ENCODE results near the gene KRT16. TPM values are rescaled to one million over a fixed set of nuclear protein-coding genes. Genes with fewer than 3 reads are reported as not detected.
"Not testable (repeated sequence)": the region's sequence is repeated elsewhere in the genome, so short reads cannot be mapped to it uniquely, and the experiment has no call there.

KRT16 gene
- 31.9 TPM for total RNA-seq

GRCh38 chr17:41612376-41613160, at the start of gene KRT16:
KRT16 (minus strand) TSS chr17:41612767; CDS start chr17:41612688, 79 bp downstream.
- intact Hi-C loops (cut with DNase I); H3K4me3 ChIP-seq; H3K9me3 ChIP-seq; H3K36me3 ChIP-seq; H3K4me1 ChIP-seq; H3K27me3 ChIP-seq: not testable (repeated sequence)
- DNase-seq (ENCODE audit: low spot score in 2 of 2): peak in 1 of 2 donors; percentile 74
- H3K27ac ChIP-seq: peak within 1 kb of the TSS; percentile 34 to 57

- intact Hi-C loops (cut with DNase I): loop anchor here (10.0 kb wide), 1 partner anchor 1015 kb away; the partner anchor contains the start of gene SMARCE1
Observed at GRCh38 chr17:41660221-41660711, 47.7 kb upstream of the KRT16 start.

GRCh38 chr17:41659427-41660212, 47.1 kb upstream of the KRT16 start:
- no peak for TF ChIP-seq CTCF (IDR thresholded peaks at IDR 0.05)
- no peak for DNase-seq (ENCODE audit: low spot score in 2 of 2)
- Histone ChIP-seq H3K27ac (no peak overlapping the region), H3K36me3 (no peaks in the 10 kb centered on the region), H3K4me3 (no peak overlapping the region), H3K4me1 (peaks cover 0 to 4% of the 10 kb centered on the region in 2 donors), H3K9me3 (no peaks in the 10 kb centered on the region), H3K27me3 (no peaks in the 10 kb centered on the region)
- intact Hi-C loops (cut with DNase I): loop anchor here (10.0 kb wide), 1 partner anchor 1015 kb away; the partner anchor contains the start of gene SMARCE1

More at GRCh38 chr17:41660221-41660711, 47.7 kb upstream of the KRT16 start:
- no peak for DNase-seq (ENCODE audit: low spot score in 2 of 2)
- H3K27me3 ChIP-seq: no peaks in the 10 kb centered on the region
- no peaks in the 10 kb centered on the region for H3K36me3 ChIP-seq
- H3K27ac ChIP-seq: no peak overlapping the region
- TF ChIP-seq CTCF (IDR thresholded peaks at IDR 0.05): no peak
- H3K4me1 ChIP-seq: peaks cover 0 to 4% of the 10 kb centered on the region in 2 donors
- H3K4me3 ChIP-seq: no peak overlapping the region
- no peaks in the 10 kb centered on the region for H3K9me3 ChIP-seq

GRCh38 chr17:41658846-41659245, 46.3 kb upstream of the KRT16 start:
- intact Hi-C loops (cut with DNase I): no loop called here
- no peaks in the 10 kb centered on the region for H3K9me3 ChIP-seq
- H3K36me3 ChIP-seq: no peaks in the 10 kb centered on the region
- H3K4me3 ChIP-seq: no peak overlapping the region
- DNase-seq (ENCODE audit: low spot score in 2 of 2): no peak
- TF ChIP-seq CTCF (IDR thresholded peaks at IDR 0.05): no peak
- H3K27ac ChIP-seq: no peak overlapping the region
- peaks cover 0 to 4% of the 10 kb centered on the region in 2 donors for H3K4me1 ChIP-seq
- H3K27me3 ChIP-seq: no peaks in the 10 kb centered on the region

GRCh38 chr17:41657936-41658335, 45.4 kb upstream of the KRT16 start:
- Histone ChIP-seq H3K9me3 (no peaks in the 10 kb centered on the region), H3K4me3 (no peak overlapping the region), H3K27ac (no peak overlapping the region), H3K4me1 (peaks cover 0 to 4% of the 10 kb centered on the region in 2 donors), H3K27me3 (no peaks in the 10 kb centered on the region), H3K36me3 (no peaks in the 10 kb centered on the region)
- no peak for TF ChIP-seq CTCF (IDR thresholded peaks at IDR 0.05)
- intact Hi-C loops (cut with DNase I): no loop called here
- no peak for DNase-seq (ENCODE audit: low spot score in 2 of 2)
